HG02571 (cell line): ENCODE results near the gene GCSAM.

Experiments
- ATAC-seq: cut with Tn5 transposase; IDR thresholded peaks from one replicate; pipeline ENCODE4 v1.9.1; 2021; ENCODE audit warnings: mild to moderate bottlenecking, moderate library complexity; ENCODE audit not compliant: unreplicated experiment

Gene GCSAM

GRCh38 chr3:112132975-112133448 is at the start of gene GCSAM:
Gene GCSAM, minus strand, starts transcription at chr3:112133248. Its CDS starts 128 bp downstream, at chr3:112133120.
- ATAC-seq: peak; percentile 78

- no peak for ATAC-seq
Observed at GRCh38 chr3:112175646-112176045, 42.6 kb upstream of the GCSAM start.

GRCh38 chr3:112175037-112175436 is 42.0 kb upstream of the GCSAM start:
- ATAC-seq: no peak

GRCh38 chr3:112171144-112171543 is 38.1 kb upstream of the GCSAM start:
- no peak for ATAC-seq

- no peak for ATAC-seq
Observed at GRCh38 chr3:112170046-112170445, 37.0 kb upstream of the GCSAM start.

- no peak for ATAC-seq
Observed at GRCh38 chr3:112167758-112168157, 34.7 kb upstream of the GCSAM start.

- no peak for ATAC-seq
Observed at GRCh38 chr3:112149136-112149535, 16.1 kb upstream of the GCSAM start.

- no peak for ATAC-seq
Observed at GRCh38 chr3:112143689-112144088, 10.6 kb upstream of the GCSAM start.

- no peak for ATAC-seq
Observed at GRCh38 chr3:112143251-112143650, 10.2 kb upstream of the GCSAM start.

- no peak for ATAC-seq
Observed at GRCh38 chr3:112141293-112141692, 8.2 kb upstream of the GCSAM start.

- no peak for ATAC-seq
Observed at GRCh38 chr3:112140584-112140983, 7.5 kb upstream of the GCSAM start.

- no peak for ATAC-seq
Observed at GRCh38 chr3:112138219-112138969, 5.3 kb upstream of the GCSAM start.

GRCh38 chr3:112137781-112138180 is 4.7 kb upstream of the GCSAM start:
- ATAC-seq: no peak

GRCh38 chr3:112136959-112137693 is 4.1 kb upstream of the GCSAM start:
- no peak for ATAC-seq

GRCh38 chr3:112136046-112136445 is 3.0 kb upstream of the GCSAM start:
- no peak for ATAC-seq

- ATAC-seq: no peak
Observed at GRCh38 chr3:112134335-112135124, 1.5 kb upstream of the GCSAM start.

- ATAC-seq: no peak
Observed at GRCh38 chr3:112133626-112134334, 732 bp upstream of the GCSAM start.

- peak; percentile 0 for ATAC-seq
Observed at GRCh38 chr3:112132554-112132953, 494 bp downstream of the GCSAM start.

GRCh38 chr3:112132088-112132487 is 960 bp downstream of the GCSAM start:
- ATAC-seq: no peak

GRCh38 chr3:112131111-112131510 is 1.9 kb downstream of the GCSAM start:
- ATAC-seq: no peak

GRCh38 chr3:112130638-112130993 is 2.4 kb downstream of the GCSAM start:
- no peak for ATAC-seq
